Neural progenitor cell (in vitro differentiated cells): ENCODE results near the gene GDAP2. TPM values are rescaled to one million over a fixed set of nuclear protein-coding genes. Genes with fewer than 3 reads are reported as not detected.

Experiments
- DNase-seq: peaks from one replicate; pipeline ENCODE4 v3.0.0-alpha.2; 2016; ENCODE audit warnings: low spot score
- H2AFZ ChIP-seq: fragments of 200-600 bp; sonication (generic); replicated peaks from 2 replicates; pipeline ENCODE4 v1.6.1; 2016; ENCODE audit warnings: antibody characterized with exemption
- H3F3A ChIP-seq: fragments of 200-600 bp; sonication (generic); 2 replicates; pipeline ENCODE4 v1.6.1; 2016; ENCODE audit warnings: antibody characterized with exemption, low read depth
- H3K27ac ChIP-seq: fragments of 200-600 bp; sonication (generic); 2 replicates; pipeline ENCODE4 v1.5.1; 2016; ENCODE audit warnings: mild to moderate bottlenecking
- H3K27me3 ChIP-seq: fragments of 200-600 bp; sonication (generic); 2 replicates; pipeline ENCODE4 v1.6.1; 2016; ENCODE audit warnings: mild to moderate bottlenecking, moderate library complexity
- H3K36me3 ChIP-seq: fragments of 200-600 bp; sonication (generic); 2 replicates; pipeline ENCODE4 v1.5.1; 2016
- H3K4me1 ChIP-seq: fragments of 200-600 bp; sonication (generic); 2 replicates; pipeline ENCODE4 v1.6.1; 2016; ENCODE audit warnings: mixed run types
- H3K4me2 ChIP-seq: fragments of 200-600 bp; sonication (generic); 2 replicates; pipeline ENCODE4 v1.6.1; 2016
- H3K4me3 ChIP-seq: fragments of 200-600 bp; sonication (generic); 2 replicates; pipeline ENCODE4 v1.5.1; 2016
- H3K79me2 ChIP-seq: fragments of 200-600 bp; sonication (generic); 2 replicates; pipeline ENCODE4 v1.6.1; 2016; ENCODE audit warnings: low read depth
- H3K9ac ChIP-seq: fragments of 200-600 bp; sonication (generic); 2 replicates; pipeline ENCODE4 v1.6.1; 2016
- H3K9me3 ChIP-seq: fragments of 200-600 bp; sonication (generic); 2 replicates; pipeline ENCODE4 v1.5.1; 2016; ENCODE audit warnings: low read depth
- H4K20me1 ChIP-seq: fragments of 200-600 bp; sonication (generic); 2 replicates; pipeline ENCODE4 v1.6.1; 2016; ENCODE audit warnings: low read depth
- H3K27ac Mint-ChIP-seq: 3 replicates; pipeline ENCODE4 v1.8.0; 2021; ENCODE audit warnings: mixed read lengths
- H3K27me3 Mint-ChIP-seq: 2 replicates; pipeline ENCODE4 v1.8.0; 2022; ENCODE audit warnings: low read depth, mild to moderate bottlenecking, inconsistent platforms, moderate library complexity, mixed read lengths; ENCODE audit not compliant: insufficient read depth
- H3K36me3 Mint-ChIP-seq: 3 replicates; pipeline ENCODE4 v1.8.0; 2021; ENCODE audit warnings: mixed read lengths
- H3K4me1 Mint-ChIP-seq: 3 replicates; pipeline ENCODE4 v1.8.0; 2021; ENCODE audit warnings: mixed read lengths
- H3K4me3 Mint-ChIP-seq: 3 replicates; pipeline ENCODE4 v1.8.0; 2021; ENCODE audit warnings: mild to moderate bottlenecking, moderate library complexity, mixed read lengths
- H3K9me3 Mint-ChIP-seq: 3 replicates; pipeline ENCODE4 v1.8.0; 2020; ENCODE audit warnings: mixed read lengths
- CTCF ChIP-seq: fragments of 200-600 bp; sonication (generic); IDR thresholded peaks from 2 replicates; pipeline ENCODE4 v1.5.1; 2017; ENCODE audit warnings: antibody characterized with exemption, mild to moderate bottlenecking
- EZH2 ChIP-seq: fragments of 200-600 bp; sonication (generic); IDR thresholded peaks from 2 replicates; pipeline ENCODE4 v1.6.1; 2017; ENCODE audit warnings: antibody characterized with exemption, mild to moderate bottlenecking, moderate library complexity
- EZH2phosphoT487 ChIP-seq: fragments of 200-600 bp; sonication (generic); IDR thresholded peaks from 2 replicates; pipeline ENCODE4 v1.6.1; 2017; ENCODE audit warnings: antibody characterized with exemption
- total RNA-seq: library from RNA; depleted of rRNA; stranded (reverse); fragments of >200 nt; gene quantifications from 2 replicates; pipeline ENCODE4 v1.2.3, GENCODE V29; 2015; ENCODE audit warnings: low replicate concordance

The GDAP2 gene
- total RNA-seq, 1 donor from 2014 or later, result 32.0 TPM

DNA sequence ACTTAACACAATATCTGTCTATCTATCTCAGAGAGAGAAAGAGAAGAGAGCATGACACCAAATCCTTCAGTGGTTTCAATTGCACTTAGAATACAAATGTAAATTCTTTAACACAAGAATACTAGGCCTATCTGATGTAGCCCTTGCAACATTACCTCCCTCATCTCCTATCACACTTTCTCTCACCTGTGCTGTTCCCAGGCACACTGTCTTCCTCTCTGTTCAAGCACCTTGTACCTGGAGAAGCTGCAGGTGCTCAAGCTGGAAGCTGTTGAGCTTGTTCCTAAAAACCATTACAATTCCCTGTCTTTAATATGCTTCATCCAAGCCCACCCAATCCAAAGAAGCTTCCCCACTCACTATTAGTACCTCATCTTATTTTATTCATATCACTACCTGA is 97.0 kb downstream of the GDAP2 start:
- no peak for DNase-seq
- no peaks in the 10 kb centered on the region for H3K36me3 Mint-ChIP-seq
- no peaks in the 10 kb centered on the region for H3F3A ChIP-seq
- no peak overlapping the region for H3K4me2 ChIP-seq
- no peaks in the 10 kb centered on the region for H3K4me1 ChIP-seq
- no peaks in the 10 kb centered on the region for H3K27me3 ChIP-seq
- no peaks in the 10 kb centered on the region for H3K4me1 Mint-ChIP-seq
- TF ChIP-seq EZH2, result no peak
- no peak for TF ChIP-seq CTCF
- TF ChIP-seq EZH2phosphoT487, result no peak
- H3K4me3 Mint-ChIP-seq, result no peak overlapping the region
- H4K20me1 ChIP-seq, result no peaks in the 10 kb centered on the region
- no peak overlapping the region for H3K4me3 ChIP-seq
- H3K9me3 ChIP-seq, result no peaks in the 10 kb centered on the region
- H3K36me3 ChIP-seq, result no peaks in the 10 kb centered on the region
- H3K27me3 Mint-ChIP-seq, result no peaks in the 10 kb centered on the region
- H2AFZ ChIP-seq, result no peak overlapping the region
- H3K9ac ChIP-seq, result no peak overlapping the region
- H3K9me3 Mint-ChIP-seq, result no peaks in the 10 kb centered on the region
- H3K79me2 ChIP-seq, result no peaks in the 10 kb centered on the region
- H3K27ac Mint-ChIP-seq, result no peak overlapping the region
- no peak overlapping the region for H3K27ac ChIP-seq

- H3F3A ChIP-seq, result no peaks in the 10 kb centered on the region
- no peak overlapping the region for H3K4me3 Mint-ChIP-seq
- no peaks in the 10 kb centered on the region for H3K4me1 ChIP-seq
- H3K27ac Mint-ChIP-seq, result no peak overlapping the region
- H3K79me2 ChIP-seq, result no peaks in the 10 kb centered on the region
- H3K4me3 ChIP-seq, result no peak overlapping the region
- H3K27me3 ChIP-seq, result no peaks in the 10 kb centered on the region
- H3K36me3 Mint-ChIP-seq, result no peaks in the 10 kb centered on the region
- no peak overlapping the region for H3K9ac ChIP-seq
- no peaks in the 10 kb centered on the region for H3K9me3 ChIP-seq
- TF ChIP-seq EZH2 (no peak), CTCF (no peak), EZH2phosphoT487 (no peak)
- H3K27me3 Mint-ChIP-seq, result no peaks in the 10 kb centered on the region
- no peak for DNase-seq
- no peaks in the 10 kb centered on the region for H3K36me3 ChIP-seq
- no peaks in the 10 kb centered on the region for H3K9me3 Mint-ChIP-seq
- no peak overlapping the region for H3K27ac ChIP-seq
- no peaks in the 10 kb centered on the region for H4K20me1 ChIP-seq
- no peak overlapping the region for H3K4me2 ChIP-seq
- H2AFZ ChIP-seq, result no peak overlapping the region
- no peaks in the 10 kb centered on the region for H3K4me1 Mint-ChIP-seq
Measured at GRCh38 chr1:117830222-117830621, 99.2 kb downstream of the GDAP2 start.

- H4K20me1 ChIP-seq, result no peaks in the 10 kb centered on the region
- H3K9ac ChIP-seq, result no peak overlapping the region
- DNase-seq, result no peak
Measured at GRCh38 chr1:117828201-117828600, 101.2 kb downstream of the GDAP2 start.

More at GRCh38 chr1:117828201-117828600, 101.2 kb downstream of the GDAP2 start:
- H3K79me2 ChIP-seq, result no peaks in the 10 kb centered on the region
- H3K27me3 Mint-ChIP-seq, result no peaks in the 10 kb centered on the region
- no peak overlapping the region for H3K4me3 ChIP-seq
- H3K36me3 ChIP-seq, result no peaks in the 10 kb centered on the region
- H3K4me1 Mint-ChIP-seq, result no peaks in the 10 kb centered on the region
- TF ChIP-seq EZH2, result no peak
- TF ChIP-seq EZH2phosphoT487, result no peak
- TF ChIP-seq CTCF, result no peak
- H2AFZ ChIP-seq, result no peak overlapping the region
- H3K9me3 Mint-ChIP-seq, result no peaks in the 10 kb centered on the region
- no peaks in the 10 kb centered on the region for H3K4me1 ChIP-seq
- H3K4me3 Mint-ChIP-seq, result no peak overlapping the region
- no peaks in the 10 kb centered on the region for H3F3A ChIP-seq
- no peaks in the 10 kb centered on the region for H3K36me3 Mint-ChIP-seq
- H3K9me3 ChIP-seq, result no peaks in the 10 kb centered on the region
- no peak overlapping the region for H3K4me2 ChIP-seq
- H3K27me3 ChIP-seq, result no peaks in the 10 kb centered on the region
- no peak overlapping the region for H3K27ac ChIP-seq
- no peak overlapping the region for H3K27ac Mint-ChIP-seq
